ENCODE data around the gene MFSD2A. TPM values are rescaled to one million over a fixed set of nuclear protein-coding genes. Genes with fewer than 3 reads are reported as not detected.

MFSD2A gene
- total and polyA plus RNA-seq, 9 of the 15 experiments (the other 6 are each of a cell fraction or from before 2014, with no cell fraction given), result 0.06 to 0.40 (median 0.15) TPM; not detected in 4

DNA sequence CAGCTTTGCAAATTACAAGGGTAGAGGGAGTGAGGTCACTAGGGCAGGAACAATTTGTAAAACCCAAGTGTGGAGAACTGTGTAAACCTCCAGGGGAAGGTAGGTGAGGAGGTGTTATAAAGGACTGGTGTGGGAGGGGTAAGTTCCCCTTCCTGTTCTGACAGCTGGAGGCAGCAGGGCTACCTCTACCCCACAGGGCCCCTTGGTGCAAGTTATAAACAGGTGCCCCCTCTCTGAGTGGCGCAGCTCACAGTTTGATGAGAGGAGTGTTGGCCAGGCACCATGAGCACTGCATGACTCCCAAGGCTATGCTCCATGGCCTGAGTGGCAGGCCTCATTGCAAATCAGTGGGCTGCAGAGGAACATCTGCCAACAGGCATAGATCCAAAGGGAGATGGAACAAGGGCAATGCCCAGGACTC lies 41.0 kb downstream of the MFSD2A start (continued):
- no peak for TF ChIP-seq ZBTB11 (CRISPR knock-in tag; IDR thresholded peaks at IDR 0.05)
- no peak for TF ChIP-seq TGIF2 (CRISPR knock-in tag; IDR thresholded peaks at IDR 0.05)
- TF ChIP-seq, protein P1, sequence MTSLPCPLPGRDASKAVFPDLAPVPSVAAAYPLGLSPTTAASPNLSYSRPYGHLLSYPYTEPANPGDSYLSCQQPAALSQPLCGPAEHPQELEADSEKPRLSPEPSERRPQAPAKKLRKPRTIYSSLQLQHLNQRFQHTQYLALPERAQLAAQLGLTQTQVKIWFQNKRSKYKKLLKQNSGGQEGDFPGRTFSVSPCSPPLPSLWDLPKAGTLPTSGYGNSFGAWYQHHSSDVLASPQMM (CRISPR knock-in tag; IDR thresholded peaks at IDR 0.05), result no peak
- TF ChIP-seq MEF2D (tag; conservative IDR thresholded peaks at IDR 0.05; ENCODE audit: low read depth), result no peak
- no peak for TF ChIP-seq SIX5 (IDR thresholded peaks at IDR 0.05; ENCODE audit: borderline replicate concordance in 1 of 2, insufficient read depth in 1 of 2, low read depth in 1 of 2, low read length in 2 of 2)
- TF ChIP-seq, protein P2, sequence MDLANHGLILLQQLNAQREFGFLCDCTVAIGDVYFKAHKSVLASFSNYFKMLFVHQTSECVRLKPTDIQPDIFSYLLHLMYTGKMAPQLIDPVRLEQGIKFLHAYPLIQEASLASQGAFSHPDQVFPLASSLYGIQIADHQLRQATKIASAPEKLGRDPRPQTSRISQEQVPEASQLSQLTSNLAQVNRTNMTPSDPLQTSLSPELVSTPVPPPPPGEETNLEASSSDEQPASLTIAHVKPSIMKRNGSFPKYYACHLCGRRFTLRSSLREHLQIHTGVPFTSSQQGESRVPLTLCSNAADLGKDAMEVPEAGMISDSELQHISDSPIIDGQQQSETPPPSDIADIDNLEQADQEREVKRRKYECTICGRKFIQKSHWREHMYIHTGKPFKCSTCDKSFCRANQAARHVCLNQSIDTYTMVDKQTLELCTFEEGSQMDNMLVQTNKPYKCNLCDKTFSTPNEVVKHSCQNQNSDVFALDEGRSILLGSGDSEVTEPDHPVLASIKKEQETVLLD (IDR thresholded peaks at IDR 0.05), result no peak
- TF ChIP-seq, protein P3, sequence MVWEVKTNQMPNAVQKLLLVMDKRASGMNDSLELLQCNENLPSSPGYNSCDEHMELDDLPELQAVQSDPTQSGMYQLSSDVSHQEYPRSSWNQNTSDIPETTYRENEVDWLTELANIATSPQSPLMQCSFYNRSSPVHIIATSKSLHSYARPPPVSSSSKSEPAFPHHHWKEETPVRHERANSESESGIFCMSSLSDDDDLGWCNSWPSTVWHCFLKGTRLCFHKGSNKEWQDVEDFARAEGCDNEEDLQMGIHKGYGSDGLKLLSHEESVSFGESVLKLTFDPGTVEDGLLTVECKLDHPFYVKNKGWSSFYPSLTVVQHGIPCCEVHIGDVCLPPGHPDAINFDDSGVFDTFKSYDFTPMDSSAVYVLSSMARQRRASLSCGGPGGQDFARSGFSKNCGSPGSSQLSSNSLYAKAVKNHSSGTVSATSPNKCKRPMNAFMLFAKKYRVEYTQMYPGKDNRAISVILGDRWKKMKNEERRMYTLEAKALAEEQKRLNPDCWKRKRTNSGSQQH (CRISPR knock-in tag; IDR thresholded peaks at IDR 0.05), result no peak
- TF ChIP-seq ZNF197 (CRISPR knock-in tag; IDR thresholded peaks at IDR 0.05; ENCODE audit: low read depth), result no peak
- TF ChIP-seq DPF2 (IDR thresholded peaks at IDR 0.05), result no peak
- no peak for TF ChIP-seq GTF3C2 (IDR thresholded peaks at IDR 0.05; ENCODE audit: borderline replicate concordance, extremely low read depth, insufficient read length)
- TF ChIP-seq ZFP30 (CRISPR knock-in tag; IDR thresholded peaks at IDR 0.05; ENCODE audit: borderline replicate concordance), result no peak

Data from K562 (cell line).